COLO829 (cell line): ENCODE results near the gene MINDY4.
A peak's percentile ranks its signal among the peaks of the same experiment; 100 is the strongest.
"Not testable (repeated sequence)": the region's sequence is repeated elsewhere in the genome, so short reads cannot be mapped to it uniquely, and the experiment has no call there.

Experiments
- DNase-seq: peaks from one replicate; pipeline ENCODE4 v3.0.0; 2012; ENCODE audit warnings: low spot score

Gene MINDY4

DNA sequence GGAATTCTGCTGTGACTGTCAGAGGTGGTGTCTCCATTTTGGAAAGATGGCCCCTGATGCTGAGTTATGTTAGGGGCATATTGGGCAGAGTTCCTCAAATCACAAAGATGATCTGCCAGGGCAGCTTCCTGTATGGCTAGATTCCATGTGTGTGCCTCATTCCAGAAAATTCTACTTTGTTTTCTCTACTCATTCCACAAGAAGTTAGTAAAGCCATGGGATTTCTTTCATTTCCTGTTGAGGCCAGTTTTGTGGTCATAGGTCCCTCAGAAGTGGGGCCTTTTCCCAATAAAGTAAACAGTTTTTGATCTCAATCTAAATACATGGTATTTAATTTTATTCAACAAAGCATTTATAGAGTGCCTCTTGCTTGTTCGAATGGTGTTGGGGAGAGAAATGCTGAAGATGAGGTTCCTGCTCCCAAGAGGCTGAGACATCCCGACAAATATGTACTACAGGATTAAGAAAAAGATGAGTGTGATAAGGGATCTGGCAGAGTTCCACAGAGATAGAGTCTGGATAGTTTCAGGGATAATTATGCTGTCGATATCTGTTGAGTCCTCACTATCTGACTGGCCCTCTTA is 33.0 kb downstream of the MINDY4 start:
- peak; percentile 52 for DNase-seq

DNA sequence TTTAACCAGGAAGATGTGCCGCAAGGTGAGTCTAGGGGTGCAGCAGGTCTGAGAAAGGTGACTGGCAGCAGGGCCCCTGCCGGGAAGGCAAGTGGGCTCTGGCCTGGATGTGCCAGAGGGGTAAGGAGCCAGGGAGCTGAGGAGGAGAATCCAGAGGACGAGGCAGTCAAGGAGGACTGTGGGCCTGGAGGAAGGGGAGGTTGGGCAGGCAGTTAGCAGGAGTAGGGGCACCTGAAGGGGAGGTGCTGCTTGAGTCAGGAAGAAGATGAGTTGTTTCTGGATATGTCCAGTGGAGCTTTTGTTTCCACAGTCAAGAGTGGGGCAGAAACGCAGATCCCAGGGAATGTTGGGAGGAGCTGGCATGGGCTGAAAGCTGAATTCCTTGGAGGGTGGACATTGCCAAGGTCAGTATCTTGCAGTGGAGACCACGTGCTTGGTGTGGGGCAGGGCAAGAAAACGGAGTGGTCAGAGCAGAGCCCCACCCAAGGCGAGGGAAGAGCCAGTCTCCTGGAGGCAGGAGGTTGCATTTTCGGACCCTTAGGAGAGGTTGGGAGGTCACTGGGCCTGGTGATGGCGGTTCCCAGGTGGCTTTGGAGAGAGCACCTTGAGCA is 34.0 kb downstream of the MINDY4 start:
- DNase-seq, result no peak

DNA sequence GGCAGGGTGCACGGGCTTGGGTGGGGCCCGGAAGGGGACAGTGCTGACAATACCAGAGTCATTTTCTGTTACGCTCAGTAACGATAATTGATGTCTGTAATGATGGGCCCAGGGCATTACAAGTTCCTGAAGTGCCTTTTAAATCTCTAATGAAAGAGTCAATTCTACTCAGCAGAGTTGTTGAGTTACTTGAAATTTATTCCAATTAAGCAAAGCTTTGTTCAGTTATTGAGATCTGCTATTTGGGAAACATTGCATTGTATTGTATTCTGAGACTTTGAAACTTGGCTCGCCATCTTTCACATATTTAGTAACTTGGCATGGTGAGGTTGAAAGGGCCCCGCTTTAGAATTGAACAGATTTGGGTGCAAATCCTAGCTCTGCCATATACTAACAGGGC is 34.7 kb downstream of the MINDY4 start:
- DNase-seq, result peak; percentile 91

DNA sequence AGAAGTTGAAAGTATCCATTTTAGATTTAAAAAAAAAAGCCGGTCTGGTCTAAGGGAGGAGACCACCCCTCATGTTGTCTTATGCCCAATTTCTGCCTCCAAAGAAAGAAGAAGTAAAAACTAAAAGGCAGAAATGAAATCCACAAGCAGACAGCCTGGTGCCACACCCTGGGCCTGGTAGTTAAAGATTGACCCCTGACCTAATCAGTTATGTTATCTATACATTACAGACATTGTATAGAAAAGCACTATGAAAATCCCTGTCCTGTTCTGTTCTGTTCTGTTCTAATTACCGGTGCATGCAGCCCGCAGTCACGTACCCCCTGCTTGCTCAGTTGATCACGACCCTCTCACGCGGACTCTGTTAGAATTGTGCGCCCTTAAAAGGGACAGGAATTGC is 36.3 kb downstream of the MINDY4 start:
- not testable (repeated sequence) for DNase-seq

DNA sequence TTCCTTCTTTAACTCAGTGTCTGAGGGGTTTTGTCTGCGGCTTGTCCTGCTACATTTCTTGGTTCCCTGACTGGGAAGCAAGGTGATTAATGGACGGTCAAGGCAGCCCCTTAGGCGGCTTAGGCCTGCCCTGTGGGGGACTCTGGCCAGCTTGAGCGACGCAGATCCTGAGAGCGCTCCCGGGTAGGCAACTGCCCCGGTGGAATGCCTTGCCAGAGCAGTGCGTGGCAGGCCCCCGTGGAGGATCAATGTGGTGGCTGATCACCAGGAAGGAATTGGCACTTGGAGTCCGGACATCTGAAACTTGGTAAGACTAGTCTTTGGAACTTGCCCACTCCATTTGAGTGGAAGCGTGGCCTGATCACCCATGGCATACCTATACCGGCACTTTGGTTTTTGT is 36.7 kb downstream of the MINDY4 start:
- DNase-seq, result not testable (repeated sequence)

DNA sequence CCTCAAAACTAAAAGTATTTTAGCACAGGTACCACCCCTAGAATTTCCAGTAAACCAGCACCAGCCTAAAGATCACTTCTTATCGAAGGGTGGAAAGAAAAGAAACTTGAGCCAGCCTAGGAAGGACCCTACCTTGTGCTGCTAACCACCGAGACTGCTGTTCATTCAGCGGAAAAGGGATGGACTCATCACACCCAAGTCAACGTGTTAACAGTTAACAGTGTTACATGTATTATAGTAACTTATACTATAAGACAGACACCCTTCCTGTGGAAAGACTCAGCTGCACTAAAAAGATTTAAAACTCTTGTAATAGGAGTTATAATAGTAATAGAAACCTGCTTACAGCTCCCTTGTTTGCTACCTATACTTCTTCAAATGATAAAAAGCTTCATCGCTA is 39.8 kb downstream of the MINDY4 start:
- no peak for DNase-seq

DNA sequence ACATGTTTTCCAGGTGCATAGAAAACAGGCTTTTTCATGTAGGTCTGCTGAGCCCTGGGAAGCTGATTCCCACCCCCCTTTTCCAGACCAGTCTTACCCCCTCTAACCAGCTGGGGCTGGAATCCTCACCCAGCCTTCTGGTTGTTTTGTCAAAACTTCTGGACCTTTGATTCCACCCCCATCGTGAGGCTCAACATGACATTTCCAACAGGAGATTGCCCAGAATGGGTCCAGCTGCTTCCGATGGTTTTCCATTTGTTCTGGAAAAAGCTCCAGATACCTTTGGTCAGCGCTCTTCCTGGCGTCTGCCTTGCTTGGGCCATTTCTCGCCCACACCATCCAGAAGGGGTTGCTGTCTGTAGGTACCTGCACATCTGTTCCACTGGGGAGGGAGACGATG is 41.5 kb downstream of the MINDY4 start:
- DNase-seq, result no peak

DNA sequence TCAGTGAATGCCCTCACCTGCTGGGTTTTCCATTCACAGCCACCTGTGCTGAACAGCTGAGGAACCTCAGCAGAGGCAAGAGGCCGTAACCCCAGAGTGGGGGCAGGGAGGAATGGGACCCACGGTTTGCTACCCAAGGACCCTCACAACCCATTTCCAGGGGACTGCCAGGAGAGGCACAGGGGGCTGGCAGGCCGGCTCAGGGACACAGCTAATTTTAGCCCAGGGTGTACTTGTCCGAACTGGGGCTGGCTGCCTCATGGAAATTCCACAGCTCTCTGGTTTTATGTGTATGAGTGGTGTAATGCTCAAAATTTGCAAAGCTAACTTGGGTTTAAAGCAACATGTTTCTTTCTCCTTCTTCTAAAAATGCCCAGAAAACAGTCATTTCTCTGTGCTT is 42.2 kb downstream of the MINDY4 start:
- no peak for DNase-seq

DNA sequence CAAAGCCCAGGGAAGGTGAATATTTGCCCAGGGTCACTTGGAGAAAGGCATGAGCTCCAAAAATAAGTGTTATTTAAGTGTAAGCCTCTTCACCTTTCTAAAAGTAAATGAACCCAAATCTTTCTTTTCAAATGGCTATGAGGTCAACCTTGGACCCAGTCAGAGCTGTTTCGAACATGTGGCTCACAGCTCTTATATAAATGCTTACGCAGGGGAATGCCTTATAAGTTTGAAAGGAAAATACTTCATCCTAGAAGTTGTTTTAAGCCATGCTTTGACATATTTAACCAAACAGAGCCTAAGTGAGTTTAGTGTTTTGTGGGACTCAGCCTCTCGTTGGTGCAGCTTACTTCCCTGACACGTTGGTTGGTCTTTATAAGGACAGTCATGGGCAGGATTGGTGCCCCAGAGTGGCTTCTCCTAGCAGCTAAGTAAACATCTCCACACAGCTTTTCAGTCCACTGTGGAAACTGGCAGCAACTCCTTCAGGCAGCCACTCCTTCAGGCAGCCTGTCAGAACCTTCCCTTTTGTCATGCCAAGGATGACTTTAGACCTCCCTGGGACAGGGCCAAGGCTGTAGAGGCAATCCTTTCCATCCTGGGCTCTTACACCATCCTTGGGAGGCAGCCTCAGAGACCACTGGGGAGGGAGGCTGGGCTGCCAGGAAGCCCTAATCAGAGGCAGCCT is 43.6 kb downstream of the MINDY4 start:
- no peak for DNase-seq

DNA sequence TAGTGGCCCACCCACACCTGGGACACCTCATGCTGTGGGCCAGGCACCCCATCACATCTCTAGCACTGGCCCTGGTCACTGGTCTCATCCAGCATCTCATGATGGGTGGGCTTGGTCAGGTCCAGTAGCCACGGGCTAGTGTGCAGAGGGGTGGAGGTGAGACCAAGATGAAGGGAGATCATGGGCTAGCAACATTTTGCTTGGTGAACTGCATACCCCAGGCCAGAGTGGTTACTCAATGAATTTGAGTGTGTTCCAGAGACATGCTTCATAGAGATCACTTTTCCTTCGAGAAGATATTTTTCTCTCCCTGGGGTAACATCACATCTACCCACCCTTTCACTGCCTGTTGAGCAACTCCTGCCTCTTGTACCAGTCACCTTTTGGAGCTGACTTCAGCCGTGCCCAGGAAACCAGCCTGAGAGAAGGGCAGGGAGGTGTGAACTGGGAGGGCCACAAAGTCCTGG is 44.2 kb downstream of the MINDY4 start:
- no peak for DNase-seq

DNA sequence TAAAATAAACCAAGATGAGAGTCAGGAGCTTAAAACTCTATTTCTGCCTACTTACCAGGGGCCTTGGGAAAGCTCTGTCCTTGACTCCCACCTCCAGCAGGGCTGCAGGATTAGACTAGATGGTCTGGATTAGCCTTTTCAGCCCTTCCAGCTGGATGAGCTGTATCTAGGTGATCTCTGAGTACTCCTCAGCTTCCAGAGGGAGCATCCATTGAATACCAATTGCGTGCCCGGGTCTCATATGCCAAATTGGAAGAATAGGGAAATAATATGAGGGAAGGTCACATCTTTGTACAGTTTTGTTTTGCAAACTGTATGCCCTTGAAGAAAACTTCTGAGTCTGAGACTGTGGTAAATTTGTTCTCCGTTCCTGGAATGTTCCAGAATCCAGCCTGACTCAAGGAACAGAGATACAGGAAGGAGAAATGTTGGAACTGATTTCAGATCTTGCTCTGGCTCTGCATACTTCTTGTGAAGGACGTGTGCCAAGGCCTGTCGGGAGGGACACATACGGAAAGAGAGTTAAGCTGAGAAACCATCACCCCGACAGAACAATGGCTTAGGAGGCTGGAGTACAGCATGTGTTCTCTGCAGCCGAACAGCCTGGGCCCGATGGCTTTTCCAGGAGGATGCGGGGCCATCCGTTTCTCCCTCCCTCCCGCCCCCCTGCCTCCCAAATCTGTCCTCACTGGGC is 44.9 kb downstream of the MINDY4 start:
- DNase-seq, result no peak

DNA sequence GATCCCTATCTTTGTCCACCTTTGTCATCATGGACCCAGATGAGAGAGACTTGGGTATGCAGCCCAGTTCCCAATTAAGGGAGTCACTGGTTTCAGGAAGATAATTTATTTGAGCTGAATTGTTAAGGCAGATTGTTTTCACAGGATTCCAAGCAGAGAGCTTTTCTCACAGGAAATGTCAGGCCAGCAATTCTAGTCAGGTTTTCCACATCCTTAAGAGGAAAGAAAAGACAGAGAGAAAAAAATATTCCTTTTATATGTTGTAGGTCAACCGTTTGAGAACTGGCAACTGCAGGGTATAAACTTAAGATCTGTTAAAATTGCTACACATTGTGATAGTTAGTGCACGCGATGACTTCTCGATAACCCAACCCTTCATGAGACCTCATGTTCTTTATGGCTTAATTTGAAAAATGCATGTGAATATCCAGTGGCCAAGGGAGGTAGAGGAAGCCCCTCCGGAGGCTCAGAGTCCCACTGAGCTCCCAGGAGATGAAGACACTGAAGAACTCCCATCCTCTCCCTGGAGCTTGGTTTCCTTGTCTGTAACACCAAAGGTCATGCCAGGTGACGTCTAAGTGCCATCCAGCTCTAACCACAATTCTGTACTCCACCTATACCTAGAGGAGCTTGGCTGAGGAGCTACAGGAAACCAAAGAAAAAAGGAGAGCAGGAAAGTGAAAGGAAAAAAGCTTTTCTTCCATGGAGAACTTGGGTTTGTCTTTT is 45.6 kb downstream of the MINDY4 start:
- DNase-seq, result no peak

DNA sequence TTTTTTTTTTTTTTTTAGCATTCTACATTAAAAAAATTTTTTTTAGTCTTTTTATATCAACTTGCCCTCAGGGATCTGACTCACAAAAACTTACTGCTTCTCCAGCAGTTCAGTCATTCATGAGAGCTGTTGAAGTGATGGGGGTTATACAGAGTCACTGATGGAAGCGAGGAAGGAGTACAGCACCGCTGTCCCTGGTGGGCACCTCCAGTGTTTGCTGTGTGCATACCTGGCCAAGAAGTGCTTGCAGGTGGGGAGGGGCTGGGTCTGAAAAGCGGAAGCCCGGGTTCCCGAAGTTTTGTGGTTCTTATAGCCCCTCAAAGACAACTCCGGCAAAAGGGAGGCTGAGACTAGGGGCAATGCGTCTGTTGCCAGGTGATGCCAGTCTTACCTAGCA is 46.2 kb downstream of the MINDY4 start:
- DNase-seq, result peak; percentile 84

DNA sequence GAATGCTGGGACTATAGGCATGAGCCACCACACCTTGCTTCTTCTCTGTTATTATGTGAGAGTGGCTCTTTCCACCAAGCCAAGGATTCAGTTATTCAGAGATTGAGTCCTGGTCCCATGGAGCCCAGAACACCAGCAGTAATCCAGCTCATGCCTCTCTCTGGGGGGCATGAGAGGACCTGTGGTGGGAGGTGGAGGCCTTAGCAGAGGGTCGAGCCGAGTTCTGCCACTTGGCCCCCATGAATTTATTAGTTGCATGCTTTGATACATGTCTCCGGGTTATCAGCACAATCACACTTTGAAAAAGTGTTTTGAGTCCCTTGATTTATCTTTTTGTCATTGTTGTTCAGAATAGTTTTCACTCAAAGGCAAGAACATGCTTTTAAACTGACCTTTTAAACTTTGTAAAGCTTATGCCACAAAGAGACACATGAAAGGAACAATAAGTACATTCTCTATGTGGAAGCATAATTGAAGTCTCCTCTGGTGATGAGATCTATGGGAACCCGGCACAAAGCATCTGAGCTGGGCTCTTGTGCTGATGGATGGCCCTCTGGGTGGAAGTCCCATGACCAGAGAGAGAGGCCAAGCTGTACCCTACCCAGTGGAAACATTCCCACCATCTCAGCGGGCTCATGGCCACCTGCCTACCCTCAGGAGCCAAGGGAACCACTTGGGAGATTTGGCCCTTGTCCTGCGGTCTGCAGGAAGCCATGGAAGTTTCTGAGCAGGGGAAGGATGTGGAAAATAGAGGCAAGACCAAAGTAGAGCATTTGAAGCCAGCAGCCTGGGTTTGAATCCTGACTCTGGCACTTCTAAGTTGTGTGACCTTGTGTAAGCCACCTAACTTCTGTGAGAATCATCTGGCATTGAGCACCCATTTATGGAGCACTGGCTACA is 53.9 kb downstream of the MINDY4 start:
- DNase-seq, result no peak

DNA sequence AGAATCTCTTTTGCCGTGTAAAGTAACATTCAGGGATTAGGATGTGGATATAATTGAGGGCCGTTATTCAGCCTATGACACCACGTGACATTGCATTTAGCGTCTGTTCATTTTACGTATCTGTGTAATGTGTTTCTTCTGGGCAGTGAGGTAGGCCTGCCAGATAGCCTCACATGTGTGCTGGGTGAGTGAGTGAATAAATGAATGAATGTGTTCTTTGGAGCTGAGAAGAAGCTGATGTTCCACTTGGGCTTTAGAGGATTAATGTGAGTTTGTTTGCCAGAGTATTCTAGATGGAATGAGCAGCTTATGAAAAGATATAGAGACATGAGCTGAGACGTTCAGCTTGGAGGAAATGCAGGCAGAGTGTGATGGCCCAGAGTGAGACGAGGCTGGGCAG is 55.0 kb downstream of the MINDY4 start:
- DNase-seq, result no peak

DNA sequence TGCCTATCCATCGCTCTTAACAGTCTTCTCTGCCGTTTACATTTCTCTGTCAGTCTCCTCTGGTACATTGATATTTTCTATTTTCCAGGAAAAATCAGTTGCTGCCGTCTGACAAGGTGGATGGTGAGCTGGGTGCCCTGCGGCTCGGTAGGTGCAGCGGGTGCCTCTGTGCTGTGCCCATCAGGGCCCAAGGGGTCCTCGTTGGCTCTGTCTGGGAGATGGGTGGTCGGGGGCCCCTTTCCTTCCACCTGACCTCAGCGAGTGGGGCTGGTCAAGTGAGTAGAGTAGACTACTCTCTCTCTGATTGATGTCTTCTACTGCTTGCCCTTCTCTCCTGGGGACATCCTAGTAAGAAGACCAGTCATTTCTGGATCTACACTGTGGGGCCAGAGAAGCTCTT is 57.4 kb downstream of the MINDY4 start:
- DNase-seq, result no peak

DNA sequence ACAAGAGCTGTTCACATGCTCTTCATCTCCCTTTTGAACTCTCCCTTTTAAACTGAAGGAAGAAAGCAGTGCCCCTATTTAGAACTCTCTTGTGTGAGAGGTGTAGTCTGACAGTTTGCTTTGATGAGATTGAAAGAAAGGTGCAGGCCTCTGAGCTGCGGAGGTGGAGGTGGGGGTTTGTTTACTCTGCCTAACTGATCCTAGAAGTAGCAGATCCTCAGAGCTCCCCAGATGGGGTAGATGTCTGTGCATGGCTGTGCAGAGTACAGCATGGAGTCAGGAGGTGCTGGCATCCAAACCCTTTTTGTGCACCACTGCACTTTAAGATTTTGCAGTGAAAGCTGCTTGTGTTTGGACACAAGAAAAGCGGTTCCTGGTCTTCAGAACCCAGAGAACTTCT is 58.3 kb downstream of the MINDY4 start:
- no peak for DNase-seq

DNA sequence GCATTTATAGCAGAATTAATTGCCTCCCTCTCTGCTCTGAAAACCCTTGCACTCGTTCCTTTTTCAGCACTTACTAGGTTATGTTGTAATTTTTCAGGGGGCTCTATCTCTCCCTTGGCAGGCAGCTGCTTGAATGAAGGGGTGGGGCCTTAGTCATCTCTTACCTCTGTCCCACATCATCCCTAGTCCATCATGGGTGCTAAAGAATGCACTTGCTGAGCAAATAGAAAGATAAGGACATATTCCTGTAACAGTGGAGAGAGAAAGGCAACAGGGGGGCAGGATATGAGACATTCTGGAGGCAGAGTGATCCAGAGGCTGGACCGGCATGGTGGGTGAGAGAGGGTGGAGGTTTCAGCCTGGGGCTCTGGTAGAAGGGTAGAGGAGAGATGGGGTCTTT is 60.0 kb downstream of the MINDY4 start:
- DNase-seq, result no peak

DNA sequence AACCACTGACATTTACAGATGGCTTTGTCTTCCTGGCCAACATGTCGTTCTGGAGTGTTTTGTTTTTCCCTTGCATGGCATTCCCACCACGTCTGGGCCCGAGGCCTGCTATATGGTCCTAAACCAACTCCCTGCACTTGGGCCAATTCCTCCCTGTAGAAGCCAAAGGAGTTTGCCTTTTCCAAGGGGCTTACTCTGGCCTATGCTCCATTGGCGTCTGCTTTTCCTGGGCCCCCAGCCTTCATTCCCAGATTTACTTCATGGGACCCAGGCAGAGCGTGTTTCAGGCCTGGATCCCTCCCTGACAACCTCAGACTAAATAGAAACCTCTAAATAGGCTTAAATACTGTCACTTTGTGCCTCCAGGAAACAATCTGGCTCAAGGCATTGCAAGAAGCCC is 60.7 kb downstream of the MINDY4 start:
- DNase-seq, result no peak

DNA sequence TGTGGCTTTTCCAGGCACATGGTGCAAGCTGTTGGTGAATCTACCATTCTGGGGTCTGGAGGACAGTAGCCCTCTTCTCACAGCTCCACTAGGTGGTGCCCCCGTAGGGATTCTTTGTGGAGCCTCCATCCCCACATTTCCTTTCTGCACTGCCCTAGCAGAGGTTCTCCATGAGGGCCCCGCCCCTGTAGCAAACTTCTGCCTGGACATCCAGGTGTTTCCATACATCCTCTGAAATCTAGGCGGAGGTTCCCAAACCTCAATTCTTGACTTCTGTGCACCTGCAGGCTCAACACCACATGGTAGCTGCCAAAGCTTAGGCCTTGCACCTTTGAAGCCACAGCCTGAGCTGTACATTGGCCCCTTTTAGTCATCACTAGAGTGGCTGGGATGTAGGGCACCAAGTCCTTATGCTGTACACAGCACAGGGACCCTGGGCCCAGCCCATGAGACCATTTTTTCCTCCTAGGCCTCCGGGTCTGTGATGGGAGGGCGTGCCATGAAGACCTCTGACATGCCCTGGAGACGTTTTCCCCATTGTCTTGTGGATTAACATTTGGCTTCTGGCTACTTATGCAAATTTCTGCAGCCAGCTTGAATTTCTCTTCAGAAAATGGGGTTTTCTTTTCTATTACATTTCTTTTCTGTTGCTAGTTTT is 62.9 kb downstream of the MINDY4 start:
- not testable (repeated sequence) for DNase-seq

DNA sequence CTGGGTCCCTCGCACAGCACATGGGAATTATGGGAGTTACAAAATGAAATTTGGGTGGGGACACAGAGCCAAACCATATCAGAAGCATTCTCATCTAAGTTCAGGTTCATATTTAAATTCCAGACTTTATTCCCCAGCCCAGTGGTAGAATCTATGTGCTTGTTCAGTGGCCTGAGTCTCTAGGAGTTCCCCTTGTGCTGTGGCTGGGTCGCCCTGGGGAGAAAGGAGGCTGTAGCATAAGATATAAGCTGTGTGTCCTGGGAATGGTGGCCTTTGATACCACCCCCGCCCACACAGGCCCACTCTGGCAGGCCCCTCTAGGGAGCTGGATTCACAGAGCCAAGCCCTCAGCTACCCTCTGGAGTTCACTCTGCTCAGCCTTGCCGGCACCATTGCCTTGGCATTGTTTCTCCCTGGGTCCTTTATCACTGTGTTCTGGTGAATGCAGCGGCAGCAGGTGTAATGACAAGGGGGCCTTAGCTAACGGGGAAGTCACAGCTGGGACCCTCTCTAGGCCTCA is 64.2 kb downstream of the MINDY4 start:
- DNase-seq, result no peak
